M059J (cell line): ENCODE results near the gene RGS12. TPM values are rescaled to one million over a fixed set of nuclear protein-coding genes. Genes with fewer than 3 reads are reported as not detected.

Source experiments
- total RNA-seq: library from RNA; depleted of rRNA; stranded (reverse); fragments of >200 nt; shearing (Covaris generic); gene quantifications from 2 replicates; pipeline ENCODE4 v1.2.3, GENCODE V29; 2014; rRNA removed

RGS12 gene
- total RNA-seq, 1 experiment from 2014 or later = 15.8 TPM

Other genes with a start within 250 kb of the RGS12 start
- gene HTT-AS, start 218.5 kb upstream of the RGS12 start, total RNA-seq = not detected in 2 replicates
- gene HTT, start 218.3 kb upstream of the RGS12 start, total RNA-seq = 14.2 and 46.2 TPM in 2 replicates
- 0.10 TPM in 1 of 2 replicates, not detected in the other for gene MSANTD1, start 43.9 kb upstream of the RGS12 start, total RNA-seq
- not detected in 2 replicates for gene HGFAC, start 148.9 kb downstream of the RGS12 start, total RNA-seq
- gene DOK7, start 170.3 kb downstream of the RGS12 start, total RNA-seq = 0.22 and 3.1 TPM in 2 replicates
- 91.0 and 156 TPM in 2 replicates for gene LRPAP1, start 239.4 kb downstream of the RGS12 start, total RNA-seq